Heart left ventricle (tissue), 13 donors: ENCODE measurements around the gene SPEG.

Experiments
- CTCF ChIP-seq, 12 donors: fragments of 200-600 bp; sonication (generic) in 4 of 12; IDR thresholded peaks; one replicate each; pipeline versions ENCODE4 v1.5.0 to v1.8.0; 2018 to 2022; ENCODE audit warnings: antibody characterized with exemption in 12 of 12, mild to moderate bottlenecking in 5 of 12
- POLR2A ChIP-seq, 2 donors: fragments of 450-650 bp; IDR thresholded peaks; one replicate each; pipeline ENCODE4 v1.6.1; 2017; ENCODE audit warnings: antibody characterized with exemption in 2 of 2, mild to moderate bottlenecking in 2 of 2, moderate library complexity in 2 of 2
- donor health status: ischemic (EF 13 %, LVEDD 7.1; RV severe dilation, severe dysfunction).
- donor health status: DM: no; HTN: yes; CAD: no.
- donor health status: DM: no; HTN: no; CAD: no.
- donor health status: ischemic (EF 25% LVEDD 6.9; RV normal size, moderate dysfunction).
- donor health status: ischemic (EF 25% LVEDD 5.7; RV mildly dilated, moderate dysfunction).
- donor health status: ischemic (EF 35%, LVEDD 5.7; RV mildly dilated, moderate dysfunction).
- donor health status: nonischemic (EF 11% LVEDD 7.7; RV severe dilation, severe dysfunction).
- donor health status: DM: yes; HTN: yes; CAD: no.
- donor health status: PGD.
- donor health status: ischemic (EF 29% LVEDD 5.4; RV normal size, mild dysfunction).
- donor health status: nonischemic (EF 23%, LVEDD 6.1; RV moderate dilation, normal function).

- TF ChIP-seq CTCF (IDR thresholded peaks at IDR 0.05) (no peak), POLR2A (IDR thresholded peaks at IDR 0.05) (peak in 1 of 2 donors; percentile 27)
Observed at GRCh38 chr2:219416938-219417337, 17.7 kb upstream of the SPEG start.
